Lung (tissue), 12 donors: ENCODE results near the gene SNED1. TPM values are rescaled to one million over a fixed set of nuclear protein-coding genes. Genes with fewer than 3 reads are reported as not detected.

Source experiments
- ATAC-seq: fragments of 200-7000 bp; cut with Tn5 transposase; one replicate; pipeline ENCODE4 v1.9.1; 2020; ENCODE audit warnings: moderate number of reproducible peaks; ENCODE audit not compliant: insufficient read depth, low FRiP score
- DNase-seq, 3 donors: peaks; one replicate each; pipeline ENCODE4 v3.0.0-alpha.2; 2013 to 2017
- H3K27ac ChIP-seq, 2 donors: one replicate each; pipeline ENCODE4 v1.5.1; 2013; ENCODE audit warnings: mild to moderate bottlenecking in 2 of 2, moderate library complexity in 2 of 2, control low read depth in 1 of 2, inconsistent platforms in 1 of 2, low read depth in 1 of 2, low read length in 1 of 2
- H3K27me3 ChIP-seq, 3 donors: one replicate each; pipeline ENCODE4 v1.5.1; 2013; ENCODE audit warnings: low read length in 2 of 3; ENCODE audit not compliant: control insufficient read depth in 3 of 3, insufficient read depth in 3 of 3
- H3K36me3 ChIP-seq, 4 donors: one replicate each; pipeline ENCODE4 v1.5.1; 2013; ENCODE audit warnings: low read length in 4 of 4, mild to moderate bottlenecking in 1 of 4, moderate library complexity in 1 of 4; ENCODE audit not compliant: control insufficient read depth in 4 of 4, insufficient read depth in 4 of 4
- H3K4me1 ChIP-seq, 5 donors: one replicate each; pipeline ENCODE4 v1.5.1; 2013; ENCODE audit warnings: low read length in 5 of 5, mild to moderate bottlenecking in 2 of 5, moderate library complexity in 1 of 5; ENCODE audit not compliant: control insufficient read depth in 5 of 5, insufficient read depth in 5 of 5
- H3K4me3 ChIP-seq: one replicate; pipeline ENCODE4 v1.5.1; 2013; ENCODE audit warnings: mild to moderate bottlenecking, control low read depth, moderate library complexity
- H3K9ac ChIP-seq, 2 donors: one replicate each; pipeline ENCODE4 v1.5.1; 2013; ENCODE audit warnings: low read length in 2 of 2, control low read depth in 1 of 2; ENCODE audit not compliant: insufficient read depth in 1 of 2
- H3K9me3 ChIP-seq, 4 donors: one replicate each; pipeline ENCODE4 v1.5.1; 2013; ENCODE audit warnings: low read length in 3 of 4, mild to moderate bottlenecking in 1 of 4, moderate library complexity in 1 of 4; ENCODE audit not compliant: control insufficient read depth in 4 of 4, insufficient read depth in 3 of 4
- WGBS, 2 donors: extraction: QIAGEN DNeasy Blood & Tissue Kit; methylation state at CpG; one replicate each; pipeline ENCODE4 v1.1.7; 2013; 5-methylcytosine and 5-hydroxymethylcytosine counted together
- polyA plus RNA-seq, 2 donors: library from polyadenylated mRNA; stranded (reverse); fragments of 200-250 nt; gene quantifications; one replicate each; pipeline ENCODE4 v1.2.1, GENCODE V29; 2013
- total RNA-seq, 2 donors: library from RNA; depleted of rRNA in 1 of 2; stranded (reverse); fragments of >200 nt in 1 of 2; gene quantifications; one replicate each; pipeline ENCODE4 v1.2.1, GENCODE V29; 2014 to 2021
- TF ChIP-seq, protein P1 (sequence below): IDR thresholded peaks from 2 replicates; pipeline ENCODE4 v1.5.1; 2012; ENCODE audit warnings: mild to moderate bottlenecking; ENCODE audit errors: control extremely low read depth, extremely low read depth
- donor health status: control.
- donor health status: control.
- donor health status: Bipolar disorder and iron deficiency.
- donor health status: healthy.
- donor health status: DM: yes; HTN: yes; CAD: no.

SNED1 gene
- total and polyA plus RNA-seq, 4 donors = 5.9 to 74.6 (median 34.7) TPM

DNA sequence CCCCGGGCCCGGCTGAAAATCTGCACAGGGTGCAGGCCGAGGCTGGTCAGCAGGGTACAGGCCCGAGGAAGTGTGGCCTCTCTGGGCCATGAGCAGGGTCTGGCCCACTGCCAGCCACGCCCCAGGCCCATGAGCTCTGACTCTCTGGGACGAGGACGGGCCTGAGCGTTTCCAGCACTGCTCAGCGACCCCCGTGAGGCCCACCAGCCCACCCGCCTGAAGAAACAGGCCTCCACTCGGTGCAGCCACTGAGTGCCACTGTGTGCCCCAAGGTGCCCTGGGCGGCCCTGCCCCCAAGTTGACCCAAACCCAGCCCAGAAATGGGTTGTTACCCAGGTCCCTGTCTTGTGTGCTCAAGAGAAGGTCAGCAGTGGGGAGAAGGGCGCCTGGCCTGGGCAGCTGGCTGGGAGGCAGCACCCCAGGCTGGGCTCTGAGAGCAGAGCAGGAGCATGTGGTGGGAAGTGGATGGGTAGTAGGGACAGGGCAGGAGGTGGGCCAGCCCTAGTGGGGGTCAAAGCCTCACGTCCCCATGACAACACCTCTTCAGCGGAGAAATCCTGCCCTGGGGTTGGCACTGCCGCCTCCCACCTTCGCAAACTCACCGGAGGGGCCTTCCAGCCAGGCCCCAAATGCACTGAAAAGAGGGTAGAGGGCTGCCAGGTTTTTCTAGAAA lies 2.1 kb upstream of the SNED1 start:
- no peak overlapping the region for H3K9ac ChIP-seq
- DNase-seq (no peak), ATAC-seq (no peak)
- peak overlapping the region in 1 of 2 donors; percentile 52 for H3K27ac ChIP-seq
- no peaks in the 10 kb centered on the region for H3K9me3 ChIP-seq
- H3K4me3 ChIP-seq = no peak overlapping the region
- WGBS, 2 donors = 72 to 75% methylated on average over 19 of the region's 19 CpGs
- H3K36me3 ChIP-seq = peaks cover 0 to 8% (median 2%) of the 10 kb centered on the region in 4 donors
- H3K4me1 ChIP-seq = peaks cover 0 to 74% (median 49%) of the 10 kb centered on the region in 5 donors
- H3K27me3 ChIP-seq = no peaks in the 10 kb centered on the region
- TF ChIP-seq, protein P1, sequence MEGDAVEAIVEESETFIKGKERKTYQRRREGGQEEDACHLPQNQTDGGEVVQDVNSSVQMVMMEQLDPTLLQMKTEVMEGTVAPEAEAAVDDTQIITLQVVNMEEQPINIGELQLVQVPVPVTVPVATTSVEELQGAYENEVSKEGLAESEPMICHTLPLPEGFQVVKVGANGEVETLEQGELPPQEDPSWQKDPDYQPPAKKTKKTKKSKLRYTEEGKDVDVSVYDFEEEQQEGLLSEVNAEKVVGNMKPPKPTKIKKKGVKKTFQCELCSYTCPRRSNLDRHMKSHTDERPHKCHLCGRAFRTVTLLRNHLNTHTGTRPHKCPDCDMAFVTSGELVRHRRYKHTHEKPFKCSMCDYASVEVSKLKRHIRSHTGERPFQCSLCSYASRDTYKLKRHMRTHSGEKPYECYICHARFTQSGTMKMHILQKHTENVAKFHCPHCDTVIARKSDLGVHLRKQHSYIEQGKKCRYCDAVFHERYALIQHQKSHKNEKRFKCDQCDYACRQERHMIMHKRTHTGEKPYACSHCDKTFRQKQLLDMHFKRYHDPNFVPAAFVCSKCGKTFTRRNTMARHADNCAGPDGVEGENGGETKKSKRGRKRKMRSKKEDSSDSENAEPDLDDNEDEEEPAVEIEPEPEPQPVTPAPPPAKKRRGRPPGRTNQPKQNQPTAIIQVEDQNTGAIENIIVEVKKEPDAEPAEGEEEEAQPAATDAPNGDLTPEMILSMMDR = no peak

DNA sequence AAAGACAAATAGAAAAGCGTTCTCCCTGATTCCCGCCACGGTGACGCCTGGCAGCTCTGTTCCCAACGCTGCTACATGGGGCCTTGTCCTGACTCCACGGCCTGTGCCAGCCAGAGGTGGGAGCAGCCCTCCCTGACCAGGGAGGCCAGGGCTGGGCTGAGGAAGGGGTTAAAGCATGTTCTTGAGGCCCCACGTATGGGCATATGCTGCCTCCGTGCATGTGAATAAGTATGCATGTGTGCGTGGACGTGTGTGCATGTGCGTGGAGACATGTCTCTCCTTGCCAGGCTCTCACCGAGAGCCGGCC lies 1.6 kb upstream of the SNED1 start:
- ATAC-seq (no peak), DNase-seq (peak in 1 of 3 donors; percentile 12)
- Histone ChIP-seq H3K36me3 (peaks cover 0 to 12% (median 4%) of the 10 kb centered on the region in 4 donors), H3K27me3 (no peaks in the 10 kb centered on the region), H3K9me3 (no peaks in the 10 kb centered on the region), H3K4me1 (peaks cover 0 to 74% (median 51%) of the 10 kb centered on the region in 5 donors), H3K27ac (peak overlapping the region in 1 of 2 donors; percentile 41), H3K4me3 (no peak overlapping the region), H3K9ac (no peak overlapping the region)
- TF ChIP-seq, protein P1 = no peak
- WGBS, 2 donors = 75 to 90% methylated on average over 13 of the region's 13 CpGs

DNA sequence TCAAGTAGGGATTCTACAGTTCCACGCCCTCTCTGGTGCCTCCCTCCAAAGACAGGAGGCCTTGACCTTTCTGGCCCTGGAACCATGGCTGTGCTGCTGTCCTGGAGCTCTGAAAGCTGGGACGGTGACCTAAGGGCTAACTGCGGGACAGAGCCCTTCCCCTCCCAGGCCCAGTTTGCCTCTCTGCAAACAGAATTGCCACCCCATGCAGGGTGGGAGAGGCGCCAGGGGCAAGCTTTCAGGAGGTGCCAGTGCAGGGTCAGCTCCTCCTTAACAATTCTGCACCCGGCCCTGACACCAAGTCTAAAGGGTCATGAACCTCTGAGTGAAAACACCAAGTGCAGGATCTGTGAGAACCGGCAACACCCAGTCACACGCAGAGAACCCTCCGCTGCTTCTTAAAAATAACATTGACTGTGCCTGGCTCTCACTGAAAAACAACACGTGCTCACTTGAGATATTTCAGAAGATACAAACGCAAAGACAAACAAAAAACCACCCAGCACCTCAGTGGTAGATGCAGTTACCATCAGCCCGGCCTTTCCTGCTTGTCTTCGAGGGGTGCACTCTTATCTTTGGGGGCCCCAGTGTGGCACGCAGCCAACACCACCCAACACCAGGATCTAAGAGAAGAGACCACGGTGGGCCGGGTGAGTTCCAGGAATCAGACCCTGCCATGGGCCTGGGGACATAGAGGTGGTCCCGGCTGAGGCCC lies 1.1 kb upstream of the SNED1 start:
- DNase-seq (peak in 2 of 3 donors; percentile 16 to 70), ATAC-seq (no peak)
- TF ChIP-seq, protein P1 = no peak
- no peak overlapping the region for H3K9ac ChIP-seq
- H3K9me3 ChIP-seq = no peaks in the 10 kb centered on the region
- H3K27me3 ChIP-seq = no peaks in the 10 kb centered on the region
- peaks cover 0 to 18% (median 5%) of the 10 kb centered on the region in 4 donors for H3K36me3 ChIP-seq
- peaks cover 0 to 71% (median 50%) of the 10 kb centered on the region in 5 donors for H3K4me1 ChIP-seq
- WGBS, 2 donors = 45 to 61% methylated on average over 16 of the region's 16 CpGs
- peak overlapping the region; percentile 35 to 94 for H3K27ac ChIP-seq
- peak overlapping the region; percentile 59 for H3K4me3 ChIP-seq
